Cardiac muscle cell (in vitro differentiated cells and primary cell): ENCODE measurements around the gene MMAA. TPM values are rescaled to one million over a fixed set of nuclear protein-coding genes. Genes with fewer than 3 reads are reported as not detected.
A peak's percentile ranks its signal among the peaks of the same experiment; 100 is the strongest.
"Not testable (repeated sequence)": the region's sequence is repeated elsewhere in the genome, so short reads cannot be mapped to it uniquely, and the experiment has no call there.

Experiments
- DNase-seq, 2 donors: peaks; one replicate each; pipeline versions ENCODE4 v3.0.0 to v3.0.0-alpha.2; 2010 to 2017; ENCODE audit warnings: low read depth in 1 of 2, low spot score in 1 of 2
- H3K27ac ChIP-seq: fragments of 200-600 bp; sonication (generic); 2 replicates; pipeline ENCODE4 v1.5.1; 2016
- H3K27me3 ChIP-seq: fragments of 200-600 bp; sonication (generic); 2 replicates; pipeline ENCODE4 v1.6.0; 2016; ENCODE audit warnings: control low read depth
- H3K36me3 ChIP-seq: fragments of 200-600 bp; sonication (generic); 2 replicates; pipeline ENCODE4 v1.5.1; 2016; ENCODE audit warnings: control low read depth
- H3K4me1 ChIP-seq: fragments of 200-600 bp; sonication (generic); 2 replicates; pipeline ENCODE4 v1.8.1; 2017; ENCODE audit warnings: low read depth, mild to moderate bottlenecking, mixed run types
- H3K4me3 ChIP-seq: fragments of 200-600 bp; sonication (generic); 2 replicates; pipeline ENCODE4 v1.5.1; 2016; ENCODE audit warnings: mild to moderate bottlenecking
- H3K9me3 ChIP-seq: fragments of 200-600 bp; sonication (generic); 2 replicates; pipeline ENCODE4 v1.5.1; 2017; ENCODE audit warnings: low read depth, mild to moderate bottlenecking, control low read depth
- polyA plus RNA-seq: library from polyadenylated mRNA; unstranded; fragments of >200 nt; fragmentation: Nextera tagmentation; extraction: Ambion mirVana; gene quantifications from 2 replicates; pipeline ENCODE4 v1.2.1, GENCODE V29; 2016
- total RNA-seq: library from RNA; depleted of rRNA; stranded (reverse); fragments of >200 nt; gene quantifications from 2 replicates; pipeline ENCODE4 v1.2.3, GENCODE V29; 2016
- TF ChIP-seq, protein P1 (sequence below): IDR thresholded peaks from 2 replicates; pipeline ENCODE4 v1.5.1; 2012; ENCODE audit warnings: low read depth, mild to moderate bottlenecking, low read length

The MMAA gene
- total RNA-seq (2.0 and 3.1 TPM in 2 replicates), polyA plus RNA-seq (2.3 and 2.6 TPM in 2 replicates)

DNA sequence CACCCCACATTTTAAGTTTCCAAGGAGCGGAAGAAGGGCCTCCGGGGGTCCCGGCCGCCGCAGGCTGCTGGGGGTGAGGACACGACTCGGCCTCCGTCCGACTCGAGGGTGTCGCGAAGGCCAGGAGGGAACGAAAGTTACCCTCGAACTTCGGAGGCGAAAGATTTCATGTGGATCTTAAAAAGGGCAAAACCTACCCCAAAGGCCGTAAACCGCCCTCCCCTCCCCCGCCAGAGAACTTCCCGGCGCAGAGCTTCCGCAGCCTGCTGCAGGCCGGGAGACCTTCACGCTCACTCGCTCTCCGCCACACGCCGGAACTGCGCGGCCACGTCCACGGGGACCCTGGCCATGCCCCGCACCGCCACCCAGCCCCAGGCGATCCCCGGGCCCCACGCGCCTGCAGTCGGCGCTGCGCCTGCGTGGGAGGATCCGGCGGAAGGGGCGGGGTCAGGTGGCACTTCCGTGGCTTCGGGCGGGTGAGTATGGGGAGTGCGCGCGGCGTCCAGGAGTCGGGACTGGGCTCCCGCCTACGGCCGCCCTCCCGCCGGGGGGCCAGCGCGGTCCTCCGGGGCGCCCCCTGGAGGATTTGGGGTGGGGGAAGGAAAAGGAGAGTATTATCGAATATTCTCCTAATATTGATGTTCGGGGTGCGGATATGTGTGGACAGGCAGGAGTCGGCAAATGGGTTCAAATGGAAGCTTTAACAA, at the start of gene MMAA:
Gene MMAA (plus strand): TSS at position 454 of the 707 bp plus-strand sequence. CDS start 19,755 bp downstream, outside the sequence.
- no peaks in the 10 kb centered on the region for H3K27me3 ChIP-seq

DNA sequence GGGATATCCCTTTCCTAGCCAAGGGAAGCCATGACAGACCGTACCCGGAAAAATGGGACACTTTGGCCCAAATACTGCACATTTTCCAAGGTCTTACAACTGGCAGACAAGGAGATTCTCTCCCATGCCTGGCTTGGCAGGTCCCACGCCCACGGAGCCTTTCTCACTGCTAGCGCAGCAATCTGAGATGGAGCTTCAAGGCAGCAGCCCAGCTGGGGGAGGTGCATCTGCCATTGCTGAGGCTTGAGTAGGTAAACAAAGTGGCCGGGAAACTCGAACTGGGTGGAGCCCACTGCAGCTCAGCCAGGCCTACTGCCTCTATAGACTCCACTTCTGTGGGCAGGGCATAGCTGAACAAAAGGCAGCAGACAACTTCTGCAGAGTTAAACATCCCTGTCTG, 44.6 kb upstream of the MMAA start:
- H3K27me3 ChIP-seq, H3K4me1 ChIP-seq, H3K9me3 ChIP-seq, H3K27ac ChIP-seq, H3K36me3 ChIP-seq, H3K4me3 ChIP-seq, DNase-seq: not testable (repeated sequence)

More for the DNA sequence above, at the start of gene MMAA:
- Histone ChIP-seq H3K9me3 (no peaks in the 10 kb centered on the region), H3K27ac (peak within 1 kb of the TSS; percentile 89), H3K4me3 (peak within 1 kb of the TSS; percentile 59), H3K36me3 (no peaks in the 10 kb centered on the region), H3K4me1 (no peaks in the 10 kb centered on the region)
- TF ChIP-seq, protein P1, sequence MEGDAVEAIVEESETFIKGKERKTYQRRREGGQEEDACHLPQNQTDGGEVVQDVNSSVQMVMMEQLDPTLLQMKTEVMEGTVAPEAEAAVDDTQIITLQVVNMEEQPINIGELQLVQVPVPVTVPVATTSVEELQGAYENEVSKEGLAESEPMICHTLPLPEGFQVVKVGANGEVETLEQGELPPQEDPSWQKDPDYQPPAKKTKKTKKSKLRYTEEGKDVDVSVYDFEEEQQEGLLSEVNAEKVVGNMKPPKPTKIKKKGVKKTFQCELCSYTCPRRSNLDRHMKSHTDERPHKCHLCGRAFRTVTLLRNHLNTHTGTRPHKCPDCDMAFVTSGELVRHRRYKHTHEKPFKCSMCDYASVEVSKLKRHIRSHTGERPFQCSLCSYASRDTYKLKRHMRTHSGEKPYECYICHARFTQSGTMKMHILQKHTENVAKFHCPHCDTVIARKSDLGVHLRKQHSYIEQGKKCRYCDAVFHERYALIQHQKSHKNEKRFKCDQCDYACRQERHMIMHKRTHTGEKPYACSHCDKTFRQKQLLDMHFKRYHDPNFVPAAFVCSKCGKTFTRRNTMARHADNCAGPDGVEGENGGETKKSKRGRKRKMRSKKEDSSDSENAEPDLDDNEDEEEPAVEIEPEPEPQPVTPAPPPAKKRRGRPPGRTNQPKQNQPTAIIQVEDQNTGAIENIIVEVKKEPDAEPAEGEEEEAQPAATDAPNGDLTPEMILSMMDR, result peak; percentile 60
- peak; percentile 95 to 96 for DNase-seq

DNA sequence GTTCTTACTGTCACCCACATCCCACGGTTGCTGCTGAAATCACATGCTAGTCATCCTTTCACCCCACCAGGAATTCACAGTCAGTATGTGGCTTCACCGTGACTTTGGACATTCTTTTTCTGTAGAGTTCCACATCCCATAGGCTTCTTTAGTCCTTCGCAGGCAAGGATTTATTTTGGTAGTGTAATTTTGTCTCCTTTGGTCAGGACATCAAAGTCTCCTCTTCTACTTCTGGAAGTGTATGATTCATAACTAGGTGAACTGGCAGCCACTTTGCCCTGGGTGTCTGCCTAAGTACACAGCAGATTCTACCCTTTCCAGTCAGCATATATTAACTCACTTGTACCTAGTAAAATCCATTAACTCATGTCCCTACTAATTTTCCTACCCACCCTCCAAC, 38.3 kb upstream of the MMAA start:
- no peak for DNase-seq
- H3K36me3 ChIP-seq, result no peaks in the 10 kb centered on the region
- no peak overlapping the region for H3K27ac ChIP-seq
- H3K4me3 ChIP-seq, result no peak overlapping the region
- no peaks in the 10 kb centered on the region for H3K27me3 ChIP-seq
- H3K9me3 ChIP-seq, result no peaks in the 10 kb centered on the region
- TF ChIP-seq, protein P1, result no peak
- no peaks in the 10 kb centered on the region for H3K4me1 ChIP-seq

DNA sequence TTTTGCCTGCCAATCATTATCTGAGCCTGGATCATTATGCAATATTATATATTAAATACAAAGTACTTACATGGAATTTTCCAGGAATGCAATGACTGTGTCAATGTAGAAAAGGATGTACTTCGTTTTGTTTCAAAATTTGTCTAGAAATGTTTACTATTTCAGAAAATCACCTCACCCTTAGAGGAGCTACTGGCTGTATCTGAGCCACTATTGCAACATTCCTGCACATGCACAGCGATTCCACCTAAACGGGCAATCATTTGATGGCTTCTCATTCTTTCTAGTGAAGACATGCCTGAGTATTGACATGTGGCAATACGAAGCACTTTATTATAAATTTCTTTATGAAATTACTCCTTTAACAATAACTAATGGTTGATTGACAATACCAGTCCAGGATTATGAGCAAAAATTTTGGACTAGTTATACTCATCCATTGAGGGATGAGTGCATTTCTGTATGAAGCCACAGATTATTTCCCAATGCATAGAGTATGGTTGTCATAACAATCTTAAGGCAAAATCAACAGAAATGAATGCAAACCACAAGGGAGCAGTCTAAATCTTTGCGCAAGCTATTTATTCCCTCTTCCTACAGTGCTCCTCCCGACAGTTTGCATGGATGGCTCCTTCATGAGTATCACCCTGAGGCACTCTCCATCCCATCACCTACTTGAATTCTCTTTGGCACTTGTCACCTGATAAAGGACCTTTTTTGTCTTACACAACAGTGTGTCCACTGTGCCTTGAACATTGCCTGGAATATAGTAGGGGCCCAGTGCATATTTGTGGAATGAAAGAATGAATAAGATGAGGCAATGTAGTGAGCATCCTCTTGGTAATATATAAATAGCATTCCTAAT, 35.8 kb upstream of the MMAA start:
- Histone ChIP-seq H3K4me3 (no peak overlapping the region), H3K27me3 (no peaks in the 10 kb centered on the region), H3K36me3 (no peaks in the 10 kb centered on the region), H3K4me1 (no peaks in the 10 kb centered on the region), H3K9me3 (no peaks in the 10 kb centered on the region), H3K27ac (no peak overlapping the region)
- peak in 1 of 2 donors; percentile 10 for DNase-seq
- TF ChIP-seq, protein P1, result no peak

DNA sequence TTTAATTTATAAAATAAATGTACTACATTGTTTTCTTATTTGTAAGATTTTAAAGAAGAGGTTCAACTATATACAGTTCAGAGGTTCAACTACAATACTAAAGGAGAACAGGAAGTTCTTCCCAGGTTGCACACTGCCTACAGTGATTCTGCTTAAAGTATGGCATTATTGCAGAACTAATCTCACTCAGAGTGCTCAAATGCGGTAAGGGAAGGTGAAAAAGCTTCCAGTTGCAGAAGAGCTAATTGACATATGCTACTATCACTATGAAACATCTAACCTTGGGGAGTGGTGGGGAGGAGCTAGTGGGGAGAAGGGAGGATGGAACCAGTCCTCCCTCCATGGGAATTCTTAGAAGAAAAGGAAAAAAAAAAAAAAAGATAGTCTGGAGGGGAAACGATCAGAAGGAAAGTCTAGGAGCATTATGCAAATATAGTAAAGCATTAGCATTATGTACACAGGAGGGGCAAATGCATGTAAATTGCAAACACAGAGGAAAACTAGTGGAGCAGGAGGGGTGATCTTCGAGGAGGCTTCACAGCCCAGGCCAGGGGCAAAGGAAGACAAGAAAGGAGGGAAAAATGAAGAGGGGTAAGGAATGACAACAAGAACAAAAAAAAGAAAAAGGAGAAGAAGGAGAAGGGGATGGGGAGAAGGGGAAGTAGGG, 32.0 kb upstream of the MMAA start:
- Histone ChIP-seq H3K27ac (no peak overlapping the region), H3K4me1 (no peaks in the 10 kb centered on the region), H3K4me3 (no peak overlapping the region), H3K27me3 (no peaks in the 10 kb centered on the region), H3K36me3 (no peaks in the 10 kb centered on the region), H3K9me3 (no peaks in the 10 kb centered on the region)
- DNase-seq, result no peak
- TF ChIP-seq, protein P1, result no peak

DNA sequence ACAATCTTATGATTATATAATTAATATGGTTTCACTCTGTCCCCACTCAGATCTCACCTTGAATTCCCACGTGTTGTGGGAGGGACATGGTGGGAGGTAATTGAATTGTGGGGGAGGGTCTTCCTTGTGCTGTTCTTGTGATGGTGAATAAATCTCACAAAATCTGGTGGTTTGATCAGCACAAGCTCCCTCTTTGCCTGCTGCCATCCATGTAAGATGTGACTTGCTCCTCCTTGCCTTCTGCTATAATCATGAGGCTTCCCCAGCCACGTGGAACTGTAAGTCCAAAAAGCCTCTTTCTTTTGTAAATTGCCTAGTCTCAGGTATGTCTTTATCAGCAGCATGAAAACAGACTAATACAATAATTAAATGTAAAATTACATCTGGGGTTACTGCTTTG, 29.8 kb upstream of the MMAA start:
- not testable (repeated sequence) for H3K36me3 ChIP-seq, H3K4me1 ChIP-seq, DNase-seq, H3K27me3 ChIP-seq, H3K27ac ChIP-seq, H3K4me3 ChIP-seq, H3K9me3 ChIP-seq
